ENCODE data around the gene ADAM12.

The ADAM12 gene

DNA sequence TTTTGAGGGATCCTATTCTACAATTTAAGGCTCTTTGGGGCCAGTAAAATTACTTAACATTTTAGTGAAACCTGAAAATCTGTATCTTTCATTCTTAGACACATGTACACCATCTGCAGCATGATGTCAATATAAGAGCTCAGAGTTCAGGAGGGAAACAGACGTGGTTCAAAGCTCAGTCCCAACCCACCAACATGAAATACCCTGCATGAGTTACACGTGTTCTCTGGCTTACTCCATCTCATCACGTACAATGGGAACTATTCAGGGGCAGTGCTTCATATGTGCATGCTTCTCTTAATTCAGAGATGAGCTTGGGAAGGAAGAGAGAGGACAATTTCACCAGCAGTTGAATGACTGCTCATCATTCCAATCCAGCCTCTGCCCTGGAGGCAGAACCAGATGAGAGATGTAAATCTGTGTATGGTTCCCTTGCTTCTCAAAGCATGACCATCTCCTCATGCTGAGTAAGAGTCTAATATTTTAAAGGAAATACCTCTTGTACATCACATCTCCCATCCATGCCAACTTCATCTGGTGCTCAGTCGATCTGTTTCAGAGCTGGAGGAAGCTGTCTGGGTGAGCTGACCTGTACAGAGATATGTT lies 29.0 kb upstream of the ADAM12 start:
- no peak overlapping the region for H3K9ac ChIP-seq (ENCODE audit: insufficient read length, low read depth)
- H3K4me1 ChIP-seq (ENCODE audit: insufficient read depth, insufficient read length), result no peaks in the 10 kb centered on the region
- TF ChIP-seq SUZ12 (IDR thresholded peaks at IDR 0.05; ENCODE audit: extremely low read depth, insufficient read depth, insufficient read length), result no peak
- no peak overlapping the region for H3K4me3 ChIP-seq (ENCODE audit: insufficient read length, low read depth)
- DNase-seq (ENCODE audit: low read depth, low spot score), result no peak
- no peaks in the 10 kb centered on the region for H3K9me3 ChIP-seq (ENCODE audit: insufficient read depth, low read length)
- H3K27me3 ChIP-seq (ENCODE audit: insufficient read depth, insufficient read length), result no peaks in the 10 kb centered on the region
- no peaks in the 10 kb centered on the region for H3K36me3 ChIP-seq (ENCODE audit: insufficient read depth, insufficient read length, low read length)

- peaks cover 5% of the 10 kb centered on the region for H3K4me1 ChIP-seq (ENCODE audit: insufficient read depth, insufficient read length)
- no peaks in the 10 kb centered on the region for H3K9me3 ChIP-seq (ENCODE audit: insufficient read depth, low read length)
- no peak for DNase-seq (ENCODE audit: low read depth, low spot score)
- H3K4me3 ChIP-seq (ENCODE audit: insufficient read length, low read depth), result no peak overlapping the region
- TF ChIP-seq YY1 (IDR thresholded peaks at IDR 0.05; ENCODE audit: insufficient read depth, insufficient read length), result no peak
- no peak for TF ChIP-seq ZNF274 (IDR thresholded peaks at IDR 0.05; ENCODE audit: low read depth, low read length)
- no peak for TF ChIP-seq SUZ12 (IDR thresholded peaks at IDR 0.05; ENCODE audit: extremely low read depth, insufficient read depth, insufficient read length)
- H3K36me3 ChIP-seq (ENCODE audit: insufficient read depth, insufficient read length, low read length), result no peaks in the 10 kb centered on the region
- H3K27me3 ChIP-seq (ENCODE audit: insufficient read depth, insufficient read length), result no peaks in the 10 kb centered on the region
- no peak overlapping the region for H3K9ac ChIP-seq (ENCODE audit: insufficient read length, low read depth)
These were observed 21.5 kb upstream of the ADAM12 start for GRCh38 chr10:126409821-126410220.

DNA sequence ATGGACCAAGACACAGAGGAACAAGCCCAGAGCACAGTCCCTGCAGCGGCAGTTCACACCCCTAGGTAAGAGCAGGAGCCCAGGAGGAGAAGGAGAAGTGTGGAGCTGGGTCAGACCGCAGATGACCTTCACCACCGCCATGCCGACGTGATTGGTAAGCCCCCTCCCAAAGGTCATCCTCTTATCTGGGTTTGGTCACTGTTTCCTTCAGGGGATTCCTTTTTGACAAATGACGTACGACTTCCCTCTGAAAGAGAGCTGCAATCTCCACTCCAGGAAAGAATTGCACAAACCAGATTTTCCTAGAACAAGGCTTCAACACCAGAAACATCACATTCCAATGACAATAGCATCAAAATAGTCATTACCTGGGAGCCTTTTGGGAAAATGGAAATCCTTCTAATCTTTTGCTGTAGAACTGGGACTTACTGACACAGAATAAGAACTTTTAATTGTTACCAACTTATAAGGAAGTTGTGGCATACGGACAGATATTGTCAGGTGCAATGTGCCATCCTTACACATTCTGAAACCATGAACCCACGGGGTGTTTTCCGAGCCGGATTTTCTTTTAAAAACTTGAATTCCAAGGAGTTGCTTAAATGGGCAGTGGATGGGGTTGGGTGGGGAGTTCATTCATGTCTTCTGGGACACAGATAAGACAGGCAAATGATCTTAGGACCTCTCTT lies 20.8 kb upstream of the ADAM12 start:
- Histone ChIP-seq H3K4me1 (ENCODE audit: insufficient read depth, insufficient read length) (peaks cover 5% of the 10 kb centered on the region), H3K27me3 (ENCODE audit: insufficient read depth, insufficient read length) (no peaks in the 10 kb centered on the region), H3K4me3 (ENCODE audit: insufficient read length, low read depth) (no peak overlapping the region), H3K9ac (ENCODE audit: insufficient read length, low read depth) (no peak overlapping the region), H3K36me3 (ENCODE audit: insufficient read depth, insufficient read length, low read length) (no peaks in the 10 kb centered on the region), H3K9me3 (ENCODE audit: insufficient read depth, low read length) (no peaks in the 10 kb centered on the region)
- TF ChIP-seq SUZ12 (IDR thresholded peaks at IDR 0.05; ENCODE audit: extremely low read depth, insufficient read depth, insufficient read length) (no peak), ZNF274 (IDR thresholded peaks at IDR 0.05; ENCODE audit: low read depth, low read length) (no peak), YY1 (IDR thresholded peaks at IDR 0.05; ENCODE audit: insufficient read depth, insufficient read length) (no peak)
- no peak for DNase-seq (ENCODE audit: low read depth, low spot score)

DNA sequence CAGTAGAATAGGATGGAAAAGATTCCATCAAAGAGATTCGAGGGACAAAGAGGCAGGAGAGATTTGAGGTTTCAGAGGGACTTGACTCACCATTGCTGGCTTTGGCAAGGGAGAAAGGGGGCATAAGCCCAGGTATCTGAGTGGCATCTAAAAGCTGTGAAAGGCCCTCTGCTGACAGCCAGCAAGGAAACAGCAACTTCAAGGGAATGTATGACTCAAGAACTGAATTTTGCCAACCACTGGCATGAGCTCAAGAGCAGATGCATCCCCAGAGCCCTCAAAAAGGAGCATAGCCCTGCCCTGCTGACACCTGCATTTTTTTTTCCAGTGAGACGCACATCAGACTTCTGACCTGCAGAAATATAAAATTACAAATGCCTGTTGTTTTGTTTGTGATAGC lies 19.6 kb upstream of the ADAM12 start:
- Histone ChIP-seq H3K4me3 (ENCODE audit: insufficient read length, low read depth) (no peak overlapping the region), H3K36me3 (ENCODE audit: insufficient read depth, insufficient read length, low read length) (no peaks in the 10 kb centered on the region), H3K27me3 (ENCODE audit: insufficient read depth, insufficient read length) (no peaks in the 10 kb centered on the region), H3K9me3 (ENCODE audit: insufficient read depth, low read length) (no peaks in the 10 kb centered on the region), H3K4me1 (ENCODE audit: insufficient read depth, insufficient read length) (peaks cover 5% of the 10 kb centered on the region), H3K9ac (ENCODE audit: insufficient read length, low read depth) (no peak overlapping the region)
- TF ChIP-seq SUZ12 (IDR thresholded peaks at IDR 0.05; ENCODE audit: extremely low read depth, insufficient read depth, insufficient read length), result no peak
- TF ChIP-seq YY1 (IDR thresholded peaks at IDR 0.05; ENCODE audit: insufficient read depth, insufficient read length), result no peak
- no peak for TF ChIP-seq ZNF274 (IDR thresholded peaks at IDR 0.05; ENCODE audit: low read depth, low read length)
- no peak for DNase-seq (ENCODE audit: low read depth, low spot score)

DNA sequence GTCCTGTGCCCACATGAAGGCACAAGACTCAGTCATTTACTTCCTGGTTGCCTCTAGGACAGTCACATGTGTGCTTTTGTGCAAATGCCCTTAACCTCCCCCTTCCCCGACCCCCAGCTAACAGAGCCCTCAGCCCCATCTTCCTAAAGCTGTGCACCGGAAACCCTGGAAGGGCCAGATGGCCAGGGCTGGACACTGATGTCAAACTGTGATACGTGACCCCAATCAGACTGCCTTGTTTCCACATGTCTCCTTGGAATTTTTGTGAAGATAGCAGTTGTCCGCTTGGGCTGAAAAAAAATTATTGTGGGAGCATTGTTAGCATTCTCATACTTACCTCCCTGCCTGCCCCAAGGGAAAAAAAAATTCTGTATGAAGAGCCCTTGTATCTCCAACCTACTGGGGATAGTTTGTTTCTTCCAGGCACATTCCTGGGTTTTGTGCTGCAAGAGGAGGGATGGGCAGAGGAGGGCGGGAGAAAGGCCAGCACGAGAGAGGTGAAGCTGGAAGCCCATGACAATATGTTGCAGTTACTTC lies 17.0 kb upstream of the ADAM12 start:
- H3K27me3 ChIP-seq (ENCODE audit: insufficient read depth, insufficient read length), result no peaks in the 10 kb centered on the region
- no peak overlapping the region for H3K9ac ChIP-seq (ENCODE audit: insufficient read length, low read depth)
- H3K9me3 ChIP-seq (ENCODE audit: insufficient read depth, low read length), result no peaks in the 10 kb centered on the region
- no peaks in the 10 kb centered on the region for H3K36me3 ChIP-seq (ENCODE audit: insufficient read depth, insufficient read length, low read length)
- peaks cover 5% of the 10 kb centered on the region for H3K4me1 ChIP-seq (ENCODE audit: insufficient read depth, insufficient read length)
- no peak for DNase-seq (ENCODE audit: low read depth, low spot score)
- TF ChIP-seq ZNF274 (IDR thresholded peaks at IDR 0.05; ENCODE audit: low read depth, low read length), result no peak
- no peak for TF ChIP-seq YY1 (IDR thresholded peaks at IDR 0.05; ENCODE audit: insufficient read depth, insufficient read length)
- no peak overlapping the region for H3K4me3 ChIP-seq (ENCODE audit: insufficient read length, low read depth)

DNA sequence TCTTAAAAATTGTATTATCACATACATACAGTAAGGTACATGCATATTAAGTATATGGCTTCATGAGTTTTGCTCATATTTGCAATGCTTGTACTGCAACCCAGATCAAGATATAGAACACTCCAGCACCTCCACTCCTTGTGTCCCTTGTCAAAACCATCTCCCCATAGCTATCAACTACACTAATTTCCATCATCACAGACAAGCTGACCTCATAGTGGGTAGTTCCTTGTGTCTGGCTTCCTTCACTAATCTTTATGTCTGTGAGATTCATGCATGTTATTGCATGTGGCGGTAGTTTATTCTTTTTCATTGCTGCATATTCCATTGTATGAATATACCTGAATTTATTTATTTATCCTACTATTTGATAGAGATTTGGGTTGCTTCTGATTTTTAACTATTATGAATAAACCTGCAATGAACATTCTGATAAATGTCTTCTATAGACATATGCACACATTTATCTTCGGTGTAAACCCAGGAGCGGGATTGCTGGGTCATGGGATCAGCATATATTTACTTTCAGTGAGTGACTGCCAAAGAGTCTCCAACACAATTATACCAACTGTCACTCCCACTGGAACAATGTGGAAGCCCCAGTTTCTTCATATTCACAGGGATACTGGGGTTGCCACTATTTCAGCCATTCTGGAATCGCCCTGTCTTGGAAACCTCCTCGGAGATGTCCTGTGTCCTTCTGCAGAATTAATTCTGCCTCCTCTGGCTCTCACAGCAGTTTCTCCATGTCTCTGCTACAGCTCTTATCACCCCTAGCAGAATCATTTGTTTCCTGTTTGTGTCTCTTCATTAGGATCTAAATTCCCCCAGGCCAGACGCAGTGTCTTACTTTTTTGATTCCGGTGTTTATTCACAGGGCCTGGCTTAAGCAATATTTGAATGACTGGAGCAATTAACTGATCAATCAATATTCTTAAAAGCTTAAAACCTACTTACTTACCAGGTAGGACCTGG lies 14.7 kb upstream of the ADAM12 start:
- Histone ChIP-seq H3K36me3 (ENCODE audit: insufficient read depth, insufficient read length, low read length) (no peaks in the 10 kb centered on the region), H3K4me1 (ENCODE audit: insufficient read depth, insufficient read length) (peaks cover 3% of the 10 kb centered on the region), H3K9ac (ENCODE audit: insufficient read length, low read depth) (no peak overlapping the region), H3K9me3 (ENCODE audit: insufficient read depth, low read length) (no peaks in the 10 kb centered on the region), H3K4me3 (ENCODE audit: insufficient read length, low read depth) (no peak overlapping the region), H3K27me3 (ENCODE audit: insufficient read depth, insufficient read length) (no peaks in the 10 kb centered on the region)
- DNase-seq (ENCODE audit: low read depth, low spot score), result no peak
- TF ChIP-seq ZNF274 (IDR thresholded peaks at IDR 0.05; ENCODE audit: low read depth, low read length), result no peak
- no peak for TF ChIP-seq SUZ12 (IDR thresholded peaks at IDR 0.05; ENCODE audit: extremely low read depth, insufficient read depth, insufficient read length)
- TF ChIP-seq YY1 (IDR thresholded peaks at IDR 0.05; ENCODE audit: insufficient read depth, insufficient read length), result no peak

DNA sequence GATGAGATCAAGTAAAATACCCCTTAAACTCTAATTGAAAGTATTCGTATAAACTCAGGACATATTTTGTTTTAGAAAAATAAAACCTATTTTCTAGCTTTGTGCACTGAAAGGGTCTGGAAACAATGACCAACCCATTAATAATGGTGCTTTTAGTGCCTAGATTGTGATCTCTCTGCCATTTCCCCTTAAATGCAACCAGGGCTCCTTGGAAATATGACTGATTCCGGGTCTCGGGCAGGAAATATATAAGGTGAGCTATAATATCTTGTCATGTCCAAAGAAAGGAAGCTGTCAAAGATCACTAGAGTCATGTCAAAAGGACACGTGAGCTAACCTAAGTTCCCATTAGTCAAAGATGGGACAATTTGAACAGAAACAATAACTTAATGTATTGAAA lies 12.4 kb upstream of the ADAM12 start:
- Histone ChIP-seq H3K27me3 (ENCODE audit: insufficient read depth, insufficient read length) (no peaks in the 10 kb centered on the region), H3K36me3 (ENCODE audit: insufficient read depth, insufficient read length, low read length) (no peaks in the 10 kb centered on the region), H3K9ac (ENCODE audit: insufficient read length, low read depth) (no peak overlapping the region), H3K4me3 (ENCODE audit: insufficient read length, low read depth) (no peak overlapping the region), H3K9me3 (ENCODE audit: insufficient read depth, low read length) (no peaks in the 10 kb centered on the region), H3K4me1 (ENCODE audit: insufficient read depth, insufficient read length) (no peaks in the 10 kb centered on the region)
- no peak for DNase-seq (ENCODE audit: low read depth, low spot score)
- no peak for TF ChIP-seq ZNF274 (IDR thresholded peaks at IDR 0.05; ENCODE audit: low read depth, low read length)
- no peak for TF ChIP-seq SUZ12 (IDR thresholded peaks at IDR 0.05; ENCODE audit: extremely low read depth, insufficient read depth, insufficient read length)
- no peak for TF ChIP-seq YY1 (IDR thresholded peaks at IDR 0.05; ENCODE audit: insufficient read depth, insufficient read length)

All from NT2/D1 (cell line).